ENCODE data around the gene SZRD1.

Gene SZRD1

DNA sequence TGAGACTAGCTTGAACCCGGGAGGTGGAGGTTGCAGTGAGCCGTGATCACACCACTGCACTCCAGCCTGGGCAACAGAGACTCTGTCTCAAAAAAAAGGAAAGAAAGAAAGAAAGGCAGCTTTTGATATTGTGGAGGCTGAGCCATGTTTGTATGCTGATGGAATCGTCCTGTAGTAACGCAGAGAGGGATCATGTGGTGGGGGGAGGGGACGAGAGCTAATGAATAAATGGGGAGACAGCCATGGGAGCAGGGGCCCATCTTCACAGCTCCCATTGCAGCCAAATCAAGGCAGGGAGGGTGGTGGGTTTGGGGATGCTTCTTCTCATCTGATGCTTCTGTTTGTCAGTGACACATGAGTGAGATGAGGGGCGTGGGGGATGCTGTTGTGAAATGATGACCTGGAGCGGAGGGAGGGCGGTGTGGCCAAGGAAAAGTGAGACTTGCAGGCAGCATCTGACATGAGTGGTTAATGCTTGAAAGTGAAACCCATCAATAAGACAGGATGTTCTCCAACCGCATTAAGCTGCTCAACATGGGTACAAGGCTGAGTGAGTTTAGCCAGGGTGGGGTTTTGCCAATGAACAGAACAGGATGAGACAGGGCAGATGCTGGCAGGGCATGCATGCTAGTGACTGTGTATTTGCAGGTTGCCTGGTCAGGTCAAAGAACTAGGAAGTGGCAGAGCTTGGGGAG is 53.5 kb downstream of the SZRD1 start:
- TF ChIP-seq CTCF (IDR thresholded peaks at IDR 0.05): no peak
- H3K36me3 ChIP-seq: no peaks in the 10 kb centered on the region
- H3K4me1 ChIP-seq (ENCODE audit: control insufficient read depth in 1 of 2, insufficient read depth in 1 of 2, low read depth in 1 of 2, low read length in 1 of 2): no peaks in the 10 kb centered on the region
- H3K4me3 ChIP-seq (ENCODE audit: low read depth in 1 of 2, low read length in 1 of 2): no peak overlapping the region
- no peaks in the 10 kb centered on the region for H3K27me3 ChIP-seq
- no peak overlapping the region for H3K27ac ChIP-seq
- H3K9me3 ChIP-seq: no peaks in the 10 kb centered on the region

DNA sequence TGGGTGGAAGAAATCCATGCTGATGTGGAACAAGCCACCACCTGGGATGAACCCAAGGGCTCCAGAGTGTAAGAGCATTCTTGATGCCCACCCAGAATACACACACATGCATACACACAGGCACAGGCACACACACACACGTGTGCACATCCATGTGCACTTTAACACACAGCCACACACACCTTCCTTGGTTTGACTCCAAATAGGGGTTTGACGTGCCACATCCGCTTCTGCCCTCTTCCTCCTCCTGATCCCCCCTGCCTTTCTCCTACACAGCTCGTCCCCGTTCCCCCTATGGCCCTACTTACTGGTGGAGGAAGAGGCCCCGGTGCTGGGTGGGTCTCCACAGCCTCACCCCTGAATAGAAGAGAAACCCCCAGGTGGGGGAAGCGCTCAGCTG is 54.2 kb downstream of the SZRD1 start:
- H3K36me3 ChIP-seq: no peaks in the 10 kb centered on the region
- no peaks in the 10 kb centered on the region for H3K9me3 ChIP-seq
- no peaks in the 10 kb centered on the region for H3K4me1 ChIP-seq (ENCODE audit: control insufficient read depth in 1 of 2, insufficient read depth in 1 of 2, low read depth in 1 of 2, low read length in 1 of 2)
- no peak overlapping the region for H3K4me3 ChIP-seq (ENCODE audit: low read depth in 1 of 2, low read length in 1 of 2)
- no peaks in the 10 kb centered on the region for H3K27me3 ChIP-seq
- TF ChIP-seq CTCF (IDR thresholded peaks at IDR 0.05): no peak
- H3K27ac ChIP-seq: no peak overlapping the region

- Histone ChIP-seq H3K4me1 (ENCODE audit: control insufficient read depth in 1 of 2, insufficient read depth in 1 of 2, low read depth in 1 of 2, low read length in 1 of 2) (no peaks in the 10 kb centered on the region), H3K27me3 (no peaks in the 10 kb centered on the region), H3K27ac (no peak overlapping the region), H3K4me3 (ENCODE audit: low read depth in 1 of 2, low read length in 1 of 2) (no peak overlapping the region), H3K36me3 (no peaks in the 10 kb centered on the region), H3K9me3 (no peaks in the 10 kb centered on the region)
- TF ChIP-seq CTCF (IDR thresholded peaks at IDR 0.05): no peak
These were observed 55.0 kb downstream of the SZRD1 start for GRCh38 chr1:16422041-16422440.

GRCh38 chr1:16425125-16426025 is 58.3 kb downstream of the SZRD1 start:
- Histone ChIP-seq H3K9me3 (no peaks in the 10 kb centered on the region), H3K27ac (no peak overlapping the region), H3K27me3 (no peaks in the 10 kb centered on the region), H3K4me3 (ENCODE audit: low read depth in 1 of 2, low read length in 1 of 2) (no peak overlapping the region), H3K36me3 (no peaks in the 10 kb centered on the region), H3K4me1 (ENCODE audit: control insufficient read depth in 1 of 2, insufficient read depth in 1 of 2, low read depth in 1 of 2, low read length in 1 of 2) (no peaks in the 10 kb centered on the region)
- no peak for TF ChIP-seq CTCF (IDR thresholded peaks at IDR 0.05)

DNA sequence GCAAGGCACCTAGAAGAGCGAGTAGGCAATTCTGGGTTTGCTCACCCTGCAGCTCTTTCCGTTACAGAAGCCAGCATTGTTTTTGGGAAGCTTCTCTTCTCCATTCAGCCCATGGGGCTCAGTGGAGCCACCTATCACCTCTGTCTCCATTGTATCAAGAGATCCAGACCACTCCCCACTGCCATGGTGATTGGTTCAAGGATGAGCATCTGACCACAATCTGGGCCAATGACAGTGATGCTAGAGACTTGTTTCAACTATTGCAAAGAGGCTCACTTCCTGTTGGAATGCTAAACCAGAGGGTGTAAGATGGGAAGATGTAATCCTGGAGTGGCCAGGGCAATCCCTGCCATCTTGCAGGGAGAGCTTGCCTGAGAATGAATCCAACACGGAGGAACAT is 63.6 kb downstream of the SZRD1 start:
- no peak for TF ChIP-seq CTCF (IDR thresholded peaks at IDR 0.05)
- Histone ChIP-seq H3K36me3 (no peaks in the 10 kb centered on the region), H3K4me1 (ENCODE audit: control insufficient read depth in 1 of 2, insufficient read depth in 1 of 2, low read depth in 1 of 2, low read length in 1 of 2) (no peaks in the 10 kb centered on the region), H3K27ac (no peak overlapping the region), H3K4me3 (ENCODE audit: low read depth in 1 of 2, low read length in 1 of 2) (no peak overlapping the region), H3K9me3 (no peaks in the 10 kb centered on the region), H3K27me3 (no peaks in the 10 kb centered on the region)
